HepG2 (cell line): ENCODE results near the gene DNAJC30. TPM values are rescaled to one million over a fixed set of nuclear protein-coding genes. Genes with fewer than 3 reads are reported as not detected.

Source experiments
- ATAC-seq: fragments of 200-7000 bp; cut with Tn5 transposase; 3 replicates; pipeline ENCODE4 v1.9.1; 2020; ENCODE audit warnings: mild to moderate bottlenecking, moderate library complexity
- BruUV-seq: library from RNA; stranded (reverse); fragments of 400-500 nt; replicated peaks from 2 replicates; lab custom pipeline; 2021; lab: Mats Ljungman, UMichigan
- CTCF ChIA-PET: fragments of 300-600 bp; formaldehyde crosslinking; extraction: SDS; loops from one replicate; lab custom pipeline; 2021; ENCODE audit warnings: low total read pairs, inconsistent platforms, low intra/inter-chr PET ratio; lab: Yijun Ruan, JAX
- POLR2A ChIA-PET: fragments of 350-600 bp; sonication (Branson Sonifier 250); formaldehyde crosslinking; loops from one replicate; lab custom pipeline; 2020; ENCODE audit warnings: antibody characterized with exemption, inconsistent platforms; lab: Yijun Ruan, JAX
- DNase-seq: peaks from one replicate; pipeline ENCODE4 v3.0.0-alpha.2; 2015; ENCODE audit warnings: low spot score
- FAIRE-seq: peaks from 3 replicates; lab custom pipeline; 2011; peaks lifted over from hg19 to GRCh38; lab: Jason Lieb, UNC
- H2AFZ ChIP-seq: one replicate; pipeline ENCODE4 v1.6.1; 2011; ENCODE audit warnings: low read length, inconsistent platforms
- H3K27ac ChIP-seq: fragments of 300-600 bp; 3 replicates; pipeline ENCODE4 v1.8.0; 2011; ENCODE audit warnings: mixed run types, mild to moderate bottlenecking, mixed read lengths, low read length, inconsistent platforms; ENCODE audit not compliant: insufficient read depth; ENCODE audit errors: extremely low read length
- H3K27me3 ChIP-seq, 2 experiments: fragments of 200-600 bp in 1 of 2; 2 replicates in 1 of 2; 3 replicates in 1 of 2; pipeline versions ENCODE4 v1.6.0 to v1.8.0; 2011; ENCODE audit warnings: low read length in 2 of 2, mild to moderate bottlenecking in 2 of 2, moderate library complexity in 2 of 2, inconsistent platforms in 1 of 2; ENCODE audit not compliant: insufficient read depth in 2 of 2, control insufficient read depth in 1 of 2
- H3K36me3 ChIP-seq, 2 experiments: fragments of 200-600 bp in 1 of 2; replicated peaks in 1 of 2; 2 replicates in 1 of 2; 3 replicates in 1 of 2; pipeline versions ENCODE4 v1.5.1 to v1.8.0; 2011; ENCODE audit warnings: low read length in 2 of 2, inconsistent platforms in 1 of 2; ENCODE audit not compliant: insufficient read depth in 2 of 2, control insufficient read depth in 1 of 2
- H3K4me1 ChIP-seq: 2 replicates; pipeline ENCODE4 v1.5.1; 2012; ENCODE audit warnings: low read length, inconsistent platforms; ENCODE audit not compliant: insufficient read depth
- H3K4me2 ChIP-seq: 2 replicates; pipeline ENCODE4 v1.6.0; 2011; ENCODE audit warnings: low read depth, low read length, inconsistent platforms
- H3K4me3 ChIP-seq, 3 experiments: fragments of 200-600 bp in 1 of 3; sonication (generic), shearing (Covaris generic) in 1 of 3; replicated peaks in 1 of 3; 2 replicates each; pipeline ENCODE4 v1.5.1; 2011 to 2016; ENCODE audit warnings: low read length in 3 of 3, inconsistent platforms in 2 of 3, low read depth in 2 of 3, mild to moderate bottlenecking in 2 of 3, control low read depth in 1 of 3, mixed read lengths in 1 of 3; ENCODE audit not compliant: insufficient read depth in 1 of 3
- H3K79me2 ChIP-seq: one replicate; pipeline ENCODE4 v1.6.1; 2011; ENCODE audit warnings: low read length, inconsistent platforms; ENCODE audit not compliant: insufficient read depth
- H3K9ac ChIP-seq: 2 replicates; pipeline ENCODE4 v1.6.0; 2011; ENCODE audit warnings: mild to moderate bottlenecking, low read depth, low read length, inconsistent platforms; ENCODE audit not compliant: insufficient read depth
- H3K9me3 ChIP-seq: 2 replicates; pipeline ENCODE4 v1.5.1; 2012; ENCODE audit warnings: mild to moderate bottlenecking, low read length
- H4K20me1 ChIP-seq: 2 replicates; pipeline ENCODE4 v1.6.0; 2011; ENCODE audit warnings: inconsistent platforms, mild to moderate bottlenecking, low read length, moderate library complexity; ENCODE audit not compliant: insufficient read depth
- HNRNPK ChIP-seq: fragments of 200-400 bp; formaldehyde crosslinking; IDR thresholded peaks from 2 replicates; pipeline ENCODE4 v1.6.1; 2018; ENCODE audit warnings: low read length, low read depth, moderate library complexity, mild to moderate bottlenecking; ENCODE audit not compliant: poor library complexity, severe bottlenecking
- IRF2 ChIP-seq: IDR thresholded peaks from 2 replicates; pipeline ENCODE4 v1.6.1; 2018; ENCODE audit warnings: missing genetic modification reagents, missing compliant biosample characterization
- JARID2 ChIP-seq: sonication (generic); formaldehyde crosslinking; IDR thresholded peaks from 2 replicates; pipeline ENCODE4 v1.8.1; 2023; ENCODE audit warnings: missing genetic modification reagents, inconsistent platforms; ENCODE audit not compliant: insufficient replicate concordance
- JUND ChIP-seq: sonication (generic); formaldehyde crosslinking; IDR thresholded peaks from 2 replicates; pipeline ENCODE4 v1.8.0; 2022; ENCODE audit warnings: mild to moderate bottlenecking, missing genetic modification reagents
- MIER2 ChIP-seq: IDR thresholded peaks from 2 replicates; pipeline ENCODE4 v1.6.1; 2016; ENCODE audit warnings: missing biosample characterization, missing genetic modification reagents
- NFYB ChIP-seq: sonication (generic); formaldehyde crosslinking; IDR thresholded peaks from 2 replicates; pipeline ENCODE4 v1.4.0; 2020; ENCODE audit warnings: missing genetic modification reagents
- PHF21A ChIP-seq: sonication (generic); formaldehyde crosslinking; IDR thresholded peaks from 2 replicates; pipeline ENCODE4 v1.5.0; 2020; ENCODE audit warnings: mild to moderate bottlenecking, missing genetic modification reagents
- ZBTB8A ChIP-seq: sonication (generic); formaldehyde crosslinking; IDR thresholded peaks from 2 replicates; pipeline ENCODE4 v1.4.0; 2020; ENCODE audit warnings: mild to moderate bottlenecking, low read depth, missing genetic modification reagents, borderline replicate concordance
- ZNF10 ChIP-seq: sonication (generic); formaldehyde crosslinking; IDR thresholded peaks from 2 replicates; pipeline ENCODE4 v1.4.0; 2020; ENCODE audit warnings: mild to moderate bottlenecking, low read depth, missing genetic modification reagents, borderline replicate concordance
- ZNF136 ChIP-seq: sonication (generic); formaldehyde crosslinking; IDR thresholded peaks from 2 replicates; pipeline ENCODE4 v1.8.1; 2022; ENCODE audit warnings: low read depth, mild to moderate bottlenecking, moderate library complexity, missing genetic modification reagents
- WGBS: methylation state at CpG from one replicate; pipeline ENCODE4 v1.1.6; 2017; ENCODE audit warnings: low lambda C conversion rate; 5-methylcytosine and 5-hydroxymethylcytosine counted together
- in situ Hi-C: cut with HindIII; loops from 2 replicates; pipeline ENCODE4 v1.10.0; 2017; ENCODE audit warnings: low pct_unique_long_range_greater_than_20kb; ENCODE audit not compliant: extremely low pct_ligation_motif_present
- intact Hi-C: fragments of 100-400 bp; cut with micrococcal nuclease; formaldehyde crosslinking; loops from one replicate; pipeline ENCODE4 v1.10.0; 2022; ENCODE audit not compliant: unreplicated experiment
- polyA plus RNA-seq, 8 experiments: library from polyadenylated mRNA; depleted of rRNA in 3 of 8; stranded (reverse) in 7 of 8; unstranded in 1 of 8; fragments of >200 nt; fragmentation: Illumina TruSeq in 4 of 8; extraction: Trizol in 4 of 8; gene quantifications; 2 replicates each; pipeline versions ENCODE4 v1.2.1 to v1.2.3, GENCODE V29; 2011 to 2016; ENCODE audit warnings: low read depth in 4 of 8, missing spikeins in 1 of 8, mixed read lengths in 1 of 8; ENCODE audit not compliant: insufficient read depth in 1 of 8
- total RNA-seq, 5 experiments: library from RNA; depleted of rRNA; stranded (reverse); fragments of >200 nt; fragmentation: Illumina TruSeq; extraction: Trizol; gene quantifications; 2 replicates each; pipeline ENCODE4 v1.2.3, GENCODE V29; 2016; ENCODE audit warnings: low read depth in 1 of 5

DNAJC30 gene
- total and polyA plus RNA-seq, 2 of the 13 experiments (the other 11 are each of a cell fraction or from before 2014, with no cell fraction given) = 3.3 to 3.8 TPM

- H3K4me2 ChIP-seq = no peak overlapping the region
- TF ChIP-seq ZNF10 (CRISPR knock-in tag) (no peak), HNRNPK (peak; percentile 14), JUND (CRISPR knock-in tag) (no peak)
- TF ChIP-seq, all 625 proteins: peak for 1
- no peak for ATAC-seq
- Histone ChIP-seq H4K20me1 (peaks cover 5% of the 10 kb centered on the region; the same call in 1 of the 2 replicates), H3K27me3 (no peaks in the 10 kb centered on the region), H2AFZ (no peak overlapping the region), H3K4me1 (peaks cover 15% of the 10 kb centered on the region), H3K79me2 (no peaks in the 10 kb centered on the region), H3K36me3 (peaks cover 6 to 36% of the 10 kb centered on the region in 2 experiments), H3K9ac (no peak overlapping the region), H3K9me3 (no peaks in the 10 kb centered on the region), H3K27ac (no peak overlapping the region), H3K4me3 (no peak overlapping the region)
- 96% methylated on average over 13 of the region's 15 CpGs for WGBS
- intact Hi-C loops = no loop called here
- no TSS peak for BruUV-seq
- ChIA-PET CTCF (interaction anchor here (0.7 to 2.2 kb wide), 2 partner anchors 25 to 95 kb away, joined by 3 to 15 read pairs; no protein-coding TSS in a partner anchor), POLR2A (interaction anchor here (0.7 to 1.4 kb wide), 4 partner anchors 9 to 94 kb away, joined by 3 to 5 read pairs (median 4); no protein-coding TSS in a partner anchor)
- FAIRE-seq = no peak
- in situ Hi-C loops = no loop called here
- DNase-seq = no peak
Measured at GRCh38 chr7:73700581-73701134, 17.4 kb upstream of the DNAJC30 start.

DNA sequence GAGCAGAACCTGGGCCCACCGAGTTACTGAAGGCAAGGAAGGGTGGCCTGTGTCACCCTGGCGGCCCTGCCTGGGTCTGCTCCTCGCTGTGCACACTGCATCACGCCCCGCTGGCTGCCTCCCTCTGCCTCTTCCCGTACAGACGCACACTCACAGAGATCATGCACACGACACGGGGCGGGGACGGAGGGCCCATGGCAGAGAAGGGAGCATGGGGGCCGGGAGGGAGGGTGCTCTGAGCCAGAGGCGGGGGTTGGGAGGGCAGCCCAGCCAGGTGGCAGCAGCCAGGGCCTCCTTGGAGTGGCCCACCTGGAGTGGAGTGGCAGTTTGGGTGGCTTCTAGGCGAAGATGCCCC, 16.8 kb upstream of the DNAJC30 start:
- ATAC-seq (peak; percentile 6; the same call in 2 of the 3 replicates), FAIRE-seq (no peak), DNase-seq (no peak)
- Histone ChIP-seq H3K9me3 (no peaks in the 10 kb centered on the region), H3K9ac (no peak overlapping the region), H3K4me2 (no peak overlapping the region), H3K4me3 (no peak overlapping the region), H4K20me1 (peaks cover 5% of the 10 kb centered on the region; the same call in 1 of the 2 replicates), H2AFZ (no peak overlapping the region), H3K27ac (peak overlapping the region; percentile 11), H3K4me1 (peaks cover 15% of the 10 kb centered on the region), H3K27me3 (no peaks in the 10 kb centered on the region), H3K36me3 (peaks cover 9 to 40% of the 10 kb centered on the region in 2 experiments), H3K79me2 (no peaks in the 10 kb centered on the region)
- intact Hi-C loops (no loop called here), in situ Hi-C loops (no loop called here)
- ChIA-PET CTCF (no interaction called here), POLR2A (interaction anchor here (0.9 kb wide), 1 partner anchor 38 kb away, joined by 3 read pairs; the partner anchor contains the start of gene ABHD11)
- TF ChIP-seq JARID2 (CRISPR knock-in tag) = no peak
- TF ChIP-seq NFYB (CRISPR knock-in tag) = no peak
- TF ChIP-seq IRF2 = no peak
- no peak for TF ChIP-seq MIER2 (CRISPR knock-in tag)
- no peak for TF ChIP-seq ZNF136 (CRISPR knock-in tag)
- no peak for TF ChIP-seq PHF21A
- no peak for TF ChIP-seq ZBTB8A (CRISPR knock-in tag)
- BruUV-seq = no TSS peak
- 96% methylated on average over 11 of the region's 14 CpGs for WGBS
